Glutamatergic neuron (in vitro differentiated cells): ENCODE results near the gene INPP4A. TPM values are rescaled to one million over a fixed set of nuclear protein-coding genes. Genes with fewer than 3 reads are reported as not detected.

Source experiments
- DNase-seq: peaks from one replicate; pipeline ENCODE4 v3.0.0; 2022
- H3K27ac Mint-ChIP-seq: one replicate; pipeline ENCODE4 v1.8.0; 2020; ENCODE audit warnings: mild to moderate bottlenecking, mixed read lengths, inconsistent platforms; ENCODE audit not compliant: unreplicated experiment
- H3K27me3 Mint-ChIP-seq: one replicate; pipeline ENCODE4 v1.8.0; 2020; ENCODE audit warnings: mild to moderate bottlenecking, moderate library complexity, mixed read lengths, inconsistent platforms; ENCODE audit not compliant: unreplicated experiment
- H3K36me3 Mint-ChIP-seq: one replicate; pipeline ENCODE4 v1.8.0; 2020; ENCODE audit warnings: mild to moderate bottlenecking, mixed read lengths, inconsistent platforms; ENCODE audit not compliant: unreplicated experiment
- H3K4me1 Mint-ChIP-seq: one replicate; pipeline ENCODE4 v1.8.0; 2020; ENCODE audit warnings: mild to moderate bottlenecking, low read depth, mixed read lengths, inconsistent platforms; ENCODE audit not compliant: unreplicated experiment
- H3K4me3 Mint-ChIP-seq: one replicate; pipeline ENCODE4 v1.8.0; 2020; ENCODE audit warnings: mild to moderate bottlenecking, mixed read lengths, inconsistent platforms; ENCODE audit not compliant: unreplicated experiment
- H3K9me3 Mint-ChIP-seq: one replicate; pipeline ENCODE4 v1.8.0; 2020; ENCODE audit warnings: mild to moderate bottlenecking, moderate library complexity, mixed read lengths, inconsistent platforms; ENCODE audit not compliant: unreplicated experiment
- CTCF ChIP-seq: fragments of 200-600 bp; sonication (generic); IDR thresholded peaks from one replicate; pipeline ENCODE4 v1.5.0; 2021; ENCODE audit not compliant: partially characterized antibody, unreplicated experiment
- total RNA-seq: library from RNA; stranded (reverse); fragmentation: NEBNext Ultra II Directional; extraction: Animal tissue kit (Norgen Biotek cat#: 25700); gene quantifications from one replicate; pipeline ENCODE4 v1.2.1, GENCODE V29; 2021; ENCODE audit not compliant: unreplicated experiment

Gene INPP4A
- total RNA-seq, 1 donor from 2014 or later, result 54.5 TPM

GRCh38 chr2:98498703-98499440, 54.2 kb downstream of the INPP4A start:
- DNase-seq, result no peak
- H3K9me3 Mint-ChIP-seq, result peaks cover 18% of the 10 kb centered on the region
- no peak for TF ChIP-seq CTCF
- peaks cover 3% of the 10 kb centered on the region for H3K27me3 Mint-ChIP-seq
- peaks cover 10% of the 10 kb centered on the region for H3K4me1 Mint-ChIP-seq
- H3K27ac Mint-ChIP-seq, result peak overlapping the region; percentile 75
- H3K36me3 Mint-ChIP-seq, result peaks cover 21% of the 10 kb centered on the region
- H3K4me3 Mint-ChIP-seq, result peak overlapping the region; percentile 3

- H3K9me3 Mint-ChIP-seq, result peaks cover 15% of the 10 kb centered on the region
- no peak for DNase-seq
- H3K4me1 Mint-ChIP-seq, result peaks cover 12% of the 10 kb centered on the region
- peaks cover 3% of the 10 kb centered on the region for H3K27me3 Mint-ChIP-seq
- H3K27ac Mint-ChIP-seq, result no peak overlapping the region
- H3K4me3 Mint-ChIP-seq, result no peak overlapping the region
- no peak for TF ChIP-seq CTCF
- H3K36me3 Mint-ChIP-seq, result peaks cover 16% of the 10 kb centered on the region
These were observed 55.9 kb downstream of the INPP4A start for GRCh38 chr2:98500561-98500960.

- Mint-ChIP-seq H3K4me3 (no peak overlapping the region), H3K27ac (no peak overlapping the region)
These were observed 56.6 kb downstream of the INPP4A start for GRCh38 chr2:98501223-98501622.

GRCh38 chr2:98501876-98502275, 57.2 kb downstream of the INPP4A start:
- DNase-seq, result no peak
- peaks cover 9% of the 10 kb centered on the region for H3K9me3 Mint-ChIP-seq
- no peak for TF ChIP-seq CTCF
- H3K36me3 Mint-ChIP-seq, result peaks cover 8% of the 10 kb centered on the region
- H3K4me1 Mint-ChIP-seq, result peaks cover 13% of the 10 kb centered on the region
- no peak overlapping the region for H3K27ac Mint-ChIP-seq
- no peaks in the 10 kb centered on the region for H3K27me3 Mint-ChIP-seq
- H3K4me3 Mint-ChIP-seq, result no peak overlapping the region

More at GRCh38 chr2:98501223-98501622, 56.6 kb downstream of the INPP4A start:
- Mint-ChIP-seq H3K36me3 (peaks cover 15% of the 10 kb centered on the region), H3K27me3 (peaks cover 3% of the 10 kb centered on the region), H3K4me1 (peaks cover 13% of the 10 kb centered on the region), H3K9me3 (peaks cover 15% of the 10 kb centered on the region)
- no peak for TF ChIP-seq CTCF
- DNase-seq, result no peak

- no peak for TF ChIP-seq CTCF
- H3K4me3 Mint-ChIP-seq, result no peak overlapping the region
- H3K27me3 Mint-ChIP-seq, result no peaks in the 10 kb centered on the region
- no peak overlapping the region for H3K27ac Mint-ChIP-seq
- peaks cover 3% of the 10 kb centered on the region for H3K36me3 Mint-ChIP-seq
- peaks cover 13% of the 10 kb centered on the region for H3K4me1 Mint-ChIP-seq
- no peak for DNase-seq
- H3K9me3 Mint-ChIP-seq, result peaks cover 9% of the 10 kb centered on the region
These were observed 58.1 kb downstream of the INPP4A start for GRCh38 chr2:98502556-98503335.
